HAP-1 (cell line): Measurements from ENCODE around the gene CNIH1.

Experiments used
- DNase-seq, 2 experiments: peaks; one replicate each; pipeline ENCODE4 v3.0.0-alpha.2; 2016 to 2020; ENCODE audit warnings: low spot score in 2 of 2
- H3K27me3 ChIP-seq: fragments of 250-450 bp; sonication (Bioruptor Pico); 2 replicates; pipeline ENCODE4 v1.5.1; 2020; ENCODE audit warnings: low read depth, mild to moderate bottlenecking, moderate library complexity
- H3K36me3 ChIP-seq: fragments of 250-450 bp; sonication (Bioruptor Pico); replicated peaks from 2 replicates; pipeline ENCODE4 v1.5.1; 2020; ENCODE audit warnings: mild to moderate bottlenecking
- H3K4me1 ChIP-seq: fragments of 250-450 bp; sonication (Bioruptor Pico); 2 replicates; pipeline ENCODE4 v1.5.1; 2020; ENCODE audit warnings: mild to moderate bottlenecking
- H3K4me3 ChIP-seq: fragments of 250-450 bp; sonication (Bioruptor Pico); 2 replicates; pipeline ENCODE4 v1.5.1; 2020; ENCODE audit warnings: mild to moderate bottlenecking, moderate library complexity
- H3K9me3 ChIP-seq: fragments of 250-450 bp; sonication (Bioruptor Pico); 2 replicates; pipeline ENCODE4 v1.5.1; 2020; ENCODE audit warnings: mild to moderate bottlenecking, moderate library complexity
- in situ Hi-C: fragments of 300-500 bp; cut with MboI; formaldehyde crosslinking; loops from 3 replicates; pipeline ENCODE4 v1.14.3; 2020; ENCODE audit warnings: low sequenced_read_pairs, inconsistent platforms, mixed read lengths

CNIH1 gene

GRCh38 chr14:54440873-54441868, at the start of gene CNIH1:
Gene CNIH1, minus strand, starts transcription at chr14:54441374. Its CDS starts 47 bp downstream, at chr14:54441327.
- peak; percentile 90 to 95 for DNase-seq
- 0 out of 2 replicates have a peak, but pooled peaks cover 3% of the 10 kb centered on the region for H3K36me3 ChIP-seq
- in situ Hi-C loops = no loop called here
- H3K4me3 ChIP-seq = peak within 1 kb of the TSS; percentile 64
- H3K27me3 ChIP-seq = no peaks in the 10 kb centered on the region
- peaks cover 27% of the 10 kb centered on the region for H3K4me1 ChIP-seq
- H3K9me3 ChIP-seq = no peaks in the 10 kb centered on the region

DNA sequence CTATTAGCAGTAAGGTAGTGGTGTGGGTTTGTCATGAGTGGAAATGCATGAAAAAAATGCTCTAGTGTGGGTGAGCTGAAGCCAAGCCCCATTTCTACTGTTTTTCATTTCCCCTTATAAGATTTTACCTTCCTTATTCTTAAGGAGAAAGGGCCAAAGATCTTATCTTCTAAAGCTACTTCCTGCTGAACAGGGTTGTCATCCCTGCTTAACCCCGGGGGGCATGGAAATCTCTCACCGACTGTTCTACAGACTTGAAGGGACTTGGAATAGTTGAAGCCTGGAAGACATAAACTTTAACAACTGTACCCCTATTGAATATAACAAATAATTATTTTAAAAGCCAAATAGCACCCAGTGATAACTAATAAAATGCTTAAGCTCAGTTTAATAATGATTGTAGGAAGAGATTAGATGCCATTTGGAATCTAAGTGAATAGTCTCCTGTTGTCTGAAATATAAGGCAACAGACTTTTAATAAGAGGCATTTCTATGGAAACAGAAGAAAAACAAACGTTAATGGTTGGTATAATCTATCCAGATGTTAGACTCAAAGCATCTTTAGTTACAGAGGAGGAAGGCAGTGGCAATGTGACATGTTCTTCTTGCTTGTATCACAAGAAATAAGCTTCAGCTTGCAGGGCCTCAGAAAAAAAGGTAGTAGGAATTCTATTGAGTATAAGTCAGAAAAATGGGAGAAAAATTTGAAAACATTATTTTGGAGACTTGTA, 49.4 kb upstream of the CNIH1 start:
- Histone ChIP-seq H3K4me1 (peaks cover 20% of the 10 kb centered on the region), H3K27me3 (no peaks in the 10 kb centered on the region), H3K36me3 (no peaks in the 10 kb centered on the region; the same call in 1 of the 2 replicates), H3K9me3 (no peaks in the 10 kb centered on the region), H3K4me3 (no peak overlapping the region)
- in situ Hi-C loops = no loop called here
- DNase-seq = peak in 1 of 2 experiments; percentile 32

- Histone ChIP-seq H3K36me3 (no peaks in the 10 kb centered on the region; the same call in 1 of the 2 replicates), H3K4me3 (peak overlapping the region; percentile 81; the same call in 1 of the 2 replicates), H3K27me3 (no peaks in the 10 kb centered on the region), H3K9me3 (no peaks in the 10 kb centered on the region), H3K4me1 (peaks cover 20% of the 10 kb centered on the region)
- in situ Hi-C loops = no loop called here
- no peak for DNase-seq
Measured at GRCh38 chr14:54489731-54490444, 48.7 kb upstream of the CNIH1 start.

GRCh38 chr14:54489318-54489683, 48.1 kb upstream of the CNIH1 start:
- in situ Hi-C loops = no loop called here
- Histone ChIP-seq H3K27me3 (no peaks in the 10 kb centered on the region), H3K4me3 (peak overlapping the region; percentile 81), H3K36me3 (no peaks in the 10 kb centered on the region; the same call in 1 of the 2 replicates), H3K9me3 (no peaks in the 10 kb centered on the region), H3K4me1 (peaks cover 20% of the 10 kb centered on the region)
- DNase-seq = no peak

DNA sequence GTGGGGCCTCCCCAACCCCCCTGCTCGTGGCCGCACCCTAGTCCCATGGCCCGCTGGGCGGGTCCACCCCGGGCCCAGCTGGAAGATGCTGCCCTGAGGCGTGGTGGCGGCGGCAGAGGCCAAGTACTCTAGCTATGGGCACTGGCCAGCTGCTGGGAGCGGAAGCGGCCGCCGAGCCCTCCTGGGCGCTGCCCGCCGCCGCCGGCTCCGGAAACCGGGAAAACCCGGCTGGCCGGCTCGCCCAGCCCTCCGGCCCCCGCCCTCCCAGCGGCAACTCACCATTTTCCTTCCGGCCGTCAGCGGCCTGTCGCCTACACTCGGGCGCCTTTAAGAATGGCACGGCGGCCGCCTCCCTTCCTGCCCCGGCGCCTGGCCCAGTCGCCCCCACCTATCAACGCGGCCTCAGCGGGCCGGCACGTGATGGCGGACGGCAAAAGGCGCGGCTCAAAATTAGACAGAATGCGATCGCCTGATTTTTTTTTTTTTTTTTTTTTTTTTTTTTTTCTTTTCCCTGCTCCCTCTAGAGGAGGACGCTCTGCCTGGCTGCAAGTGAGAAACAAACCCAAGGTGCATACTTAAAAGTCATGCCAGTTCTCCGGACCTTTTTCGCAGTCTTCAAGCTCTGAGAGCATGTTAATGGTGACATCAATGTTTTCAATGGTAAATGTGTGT, 47.6 kb upstream of the CNIH1 start, which contains the start of gene GMFB:
TSS of gene GMFB (minus strand) at position 335 of the 672 bp plus-strand sequence. CDS start at position 282, 53 bp downstream.
- H3K9me3 ChIP-seq = no peaks in the 10 kb centered on the region
- H3K27me3 ChIP-seq = no peaks in the 10 kb centered on the region
- peak within 1 kb of the TSS; percentile 81 for H3K4me3 ChIP-seq
- in situ Hi-C loops = no loop called here
- DNase-seq = peak; percentile 85 to 91
- no peaks in the 10 kb centered on the region; the same call in 1 of the 2 replicates for H3K36me3 ChIP-seq
- peaks cover 20% of the 10 kb centered on the region for H3K4me1 ChIP-seq

DNA sequence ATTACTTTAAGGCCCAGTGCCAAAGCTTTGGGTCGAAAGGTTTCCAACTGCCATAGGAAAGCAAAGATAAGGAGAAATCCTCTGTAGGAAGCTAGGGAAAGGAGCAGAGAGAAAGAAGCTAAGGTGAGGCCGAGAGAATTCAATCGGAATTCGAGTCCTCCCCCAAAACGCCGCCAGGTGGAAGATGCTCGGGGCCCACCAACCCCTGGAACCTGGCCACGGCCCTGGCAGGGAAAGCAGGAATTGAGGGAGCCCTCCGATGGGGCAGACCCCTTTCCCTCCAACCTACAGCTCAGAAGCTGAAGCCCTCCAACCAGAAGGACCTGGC, 47.1 kb upstream of the CNIH1 start:
- H3K27me3 ChIP-seq = no peaks in the 10 kb centered on the region

GRCh38 chr14:54487771-54488170, 46.6 kb upstream of the CNIH1 start:
- in situ Hi-C loops = no loop called here
- peaks cover 18% of the 10 kb centered on the region for H3K4me1 ChIP-seq
- DNase-seq = peak in 1 of 2 experiments; percentile 75
- H3K9me3 ChIP-seq = no peaks in the 10 kb centered on the region
- H3K4me3 ChIP-seq = peak overlapping the region; percentile 81
- H3K36me3 ChIP-seq = peaks cover 7% of the 10 kb centered on the region
- H3K27me3 ChIP-seq = no peaks in the 10 kb centered on the region

More for the DNA sequence above, 47.1 kb upstream of the CNIH1 start:
- H3K36me3 ChIP-seq = peaks cover 2% of the 10 kb centered on the region
- H3K9me3 ChIP-seq = no peaks in the 10 kb centered on the region
- in situ Hi-C loops = no loop called here
- peaks cover 20% of the 10 kb centered on the region for H3K4me1 ChIP-seq
- peak in 1 of 2 experiments; percentile 20 for DNase-seq
- H3K4me3 ChIP-seq = peak overlapping the region; percentile 81

DNA sequence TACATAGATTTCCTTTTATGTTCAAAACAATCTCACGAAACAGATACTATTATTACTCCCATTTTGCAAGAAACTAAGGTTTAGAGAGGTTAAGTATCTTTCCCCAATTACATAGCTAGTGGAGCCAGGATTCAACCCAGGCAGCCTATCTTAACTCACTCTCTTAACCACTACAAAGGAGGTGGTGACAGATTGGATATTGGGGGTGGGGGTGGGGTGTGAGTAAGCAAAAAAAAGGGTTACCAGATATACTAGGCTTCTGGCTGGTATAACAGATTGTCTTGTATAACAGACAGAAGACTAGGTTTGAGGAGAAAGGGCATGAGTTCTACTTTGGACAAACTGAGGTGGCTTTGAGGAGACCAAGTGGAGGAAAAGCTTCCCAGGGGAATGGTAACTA, 45.5 kb upstream of the CNIH1 start:
- H3K9me3 ChIP-seq = no peaks in the 10 kb centered on the region

GRCh38 chr14:54483846-54484245, 42.7 kb upstream of the CNIH1 start:
- DNase-seq = no peak
- no peaks in the 10 kb centered on the region for H3K9me3 ChIP-seq
- H3K4me1 ChIP-seq = peaks cover 8% of the 10 kb centered on the region
- no peak overlapping the region for H3K4me3 ChIP-seq
- peaks cover 11% of the 10 kb centered on the region for H3K36me3 ChIP-seq
- no peaks in the 10 kb centered on the region for H3K27me3 ChIP-seq
- in situ Hi-C loops = no loop called here

More for the DNA sequence above, 45.5 kb upstream of the CNIH1 start:
- Histone ChIP-seq H3K36me3 (peaks cover 10% of the 10 kb centered on the region), H3K27me3 (no peaks in the 10 kb centered on the region), H3K4me3 (no peak overlapping the region), H3K4me1 (peaks cover 16% of the 10 kb centered on the region)
- in situ Hi-C loops = no loop called here
- no peak for DNase-seq

- no peak overlapping the region for H3K4me3 ChIP-seq
- in situ Hi-C loops = no loop called here
- DNase-seq = no peak
- peaks cover 17% of the 10 kb centered on the region for H3K36me3 ChIP-seq
- H3K9me3 ChIP-seq = no peaks in the 10 kb centered on the region
- H3K4me1 ChIP-seq = peaks cover 8% of the 10 kb centered on the region
- no peaks in the 10 kb centered on the region for H3K27me3 ChIP-seq
Measured at GRCh38 chr14:54483073-54483745, 42.0 kb upstream of the CNIH1 start.

DNA sequence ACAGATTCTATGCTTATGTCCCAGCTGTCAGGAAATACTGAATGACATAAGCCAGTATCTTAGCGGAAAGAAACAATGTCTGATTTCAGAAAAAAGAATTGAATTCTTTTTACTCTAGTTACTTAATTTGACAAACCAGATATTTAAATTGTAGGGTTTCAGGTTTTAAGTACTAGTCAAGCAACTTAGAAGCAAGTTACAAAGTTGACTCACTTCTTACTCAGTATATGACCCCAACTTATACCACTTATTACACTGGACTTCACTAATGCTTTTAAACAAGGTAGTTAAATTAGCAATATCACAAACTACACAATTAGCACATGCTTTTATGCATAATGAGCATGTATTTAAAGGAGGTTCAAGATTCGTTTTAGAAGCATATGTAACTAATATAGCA, 40.5 kb upstream of the CNIH1 start:
- no peak for DNase-seq
- no peaks in the 10 kb centered on the region for H3K27me3 ChIP-seq
- no peak overlapping the region for H3K4me3 ChIP-seq
- in situ Hi-C loops = no loop called here
- H3K36me3 ChIP-seq = peaks cover 25% of the 10 kb centered on the region
- peaks cover 3% of the 10 kb centered on the region for H3K4me1 ChIP-seq
- H3K9me3 ChIP-seq = no peaks in the 10 kb centered on the region

DNA sequence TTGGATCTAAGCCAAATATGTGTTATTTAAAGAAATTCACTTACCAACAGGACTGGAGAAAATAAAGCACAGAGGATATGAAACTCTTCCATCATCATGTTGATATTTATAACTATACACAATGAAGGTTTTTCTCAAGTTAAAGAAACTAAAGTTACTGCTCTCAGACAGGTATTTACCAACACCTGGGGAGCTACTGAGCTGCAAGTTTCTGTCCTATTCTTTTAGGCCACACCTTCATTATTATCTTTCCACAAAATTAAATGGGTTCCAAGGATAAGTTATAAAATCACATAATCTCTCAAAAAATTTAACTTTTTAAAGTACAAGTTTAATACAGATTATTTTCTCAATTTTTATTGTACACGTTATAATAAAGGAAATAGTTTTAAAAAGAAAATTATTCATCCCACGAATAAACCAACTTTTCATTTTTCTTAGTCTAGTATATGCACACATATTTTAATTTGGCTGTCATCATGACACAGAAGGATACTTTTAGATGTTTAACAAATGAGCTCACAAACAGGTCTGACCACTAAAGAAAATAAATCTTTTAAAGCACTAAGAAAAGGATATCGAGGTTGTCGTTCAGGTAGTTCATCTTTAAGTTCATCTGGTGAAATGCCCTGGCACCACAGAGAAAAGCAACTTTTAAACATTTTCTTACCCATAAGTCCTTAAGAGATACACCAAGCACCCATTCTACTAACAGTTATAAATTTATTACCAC, 39.8 kb upstream of the CNIH1 start:
- peaks cover 25% of the 10 kb centered on the region for H3K36me3 ChIP-seq
- no peaks in the 10 kb centered on the region for H3K9me3 ChIP-seq
- DNase-seq = no peak
- no peaks in the 10 kb centered on the region; the same call in 1 of the 2 replicates for H3K4me1 ChIP-seq
- in situ Hi-C loops = no loop called here
- no peak overlapping the region for H3K4me3 ChIP-seq
- H3K27me3 ChIP-seq = no peaks in the 10 kb centered on the region
